HepG2 (cell line): ENCODE measurements around the gene SCIN. TPM values are rescaled to one million over a fixed set of nuclear protein-coding genes. Genes with fewer than 3 reads are reported as not detected.

Source experiments
- CBX5 ChIP-seq: sonication (generic); formaldehyde crosslinking; IDR thresholded peaks from 2 replicates; pipeline ENCODE4 v1.4.0; 2020; ENCODE audit warnings: missing genetic modification reagents, borderline replicate concordance
- FOXP1 ChIP-seq, 2 experiments: fragments of 450-650 bp in 1 of 2; IDR thresholded peaks; 2 replicates each; pipeline ENCODE4 v1.6.1; 2017 to 2018; ENCODE audit warnings: antibody characterized with exemption in 1 of 2
- ISX ChIP-seq: sonication (generic); formaldehyde crosslinking; conservative IDR thresholded peaks from 2 replicates; pipeline ENCODE4 v1.5.0; 2020; ENCODE audit warnings: missing genetic modification reagents
- KLF12 ChIP-seq: sonication (generic); formaldehyde crosslinking; IDR thresholded peaks from 2 replicates; pipeline ENCODE4 v1.4.0; 2020; ENCODE audit warnings: missing genetic modification reagents, borderline replicate concordance
- MBNL3 ChIP-seq: fragments of 250-450 bp; sonication (Bioruptor Pico); conservative IDR thresholded peaks from 2 replicates; pipeline ENCODE4 v1.8.0; 2022; ENCODE audit warnings: mild to moderate bottlenecking, inconsistent platforms
- MTF2 ChIP-seq: sonication (generic); formaldehyde crosslinking; IDR thresholded peaks from 2 replicates; pipeline ENCODE4 v1.5.0; 2020; ENCODE audit warnings: missing genetic modification reagents, borderline replicate concordance
- NR2C2 ChIP-seq: sonication (generic); formaldehyde crosslinking; IDR thresholded peaks from 2 replicates; pipeline ENCODE4 v1.4.0; 2020; ENCODE audit warnings: missing genetic modification reagents, mild to moderate bottlenecking, moderate library complexity, borderline replicate concordance
- NR2F6 ChIP-seq, 2 experiments: IDR thresholded peaks; 2 replicates each; pipeline ENCODE4 v1.6.1; 2016; ENCODE audit warnings: antibody characterized with exemption in 1 of 2, mild to moderate bottlenecking in 1 of 2
- PAF1 ChIP-seq: IDR thresholded peaks from 2 replicates; pipeline ENCODE4 v1.6.1; 2016; ENCODE audit warnings: missing genetic modification reagents, missing compliant biosample characterization
- PHB2 ChIP-seq: fragments of 450-650 bp; IDR thresholded peaks from 2 replicates; pipeline ENCODE4 v1.6.1; 2018; ENCODE audit not compliant: partially characterized antibody
- RARA ChIP-seq: IDR thresholded peaks from 2 replicates; pipeline ENCODE4 v1.6.1; 2016; ENCODE audit warnings: missing genetic modification reagents, missing compliant biosample characterization
- RERE ChIP-seq: IDR thresholded peaks from 2 replicates; pipeline ENCODE4 v1.6.1; 2016; ENCODE audit warnings: low read depth, missing genetic modification reagents, missing compliant biosample characterization
- SATB2 ChIP-seq: sonication (generic); formaldehyde crosslinking; IDR thresholded peaks from 2 replicates; pipeline ENCODE4 v1.5.0; 2020; ENCODE audit warnings: missing genetic modification reagents
- SIX4 ChIP-seq: sonication (generic); formaldehyde crosslinking; IDR thresholded peaks from 2 replicates; pipeline ENCODE4 v1.4.0; 2020; ENCODE audit warnings: missing genetic modification reagents
- SPEN ChIP-seq: sonication (generic); formaldehyde crosslinking; IDR thresholded peaks from 2 replicates; pipeline ENCODE4 v1.5.1; 2020; ENCODE audit warnings: low read depth, mild to moderate bottlenecking, missing genetic modification reagents
- WIZ ChIP-seq: sonication (generic); formaldehyde crosslinking; IDR thresholded peaks from 2 replicates; pipeline ENCODE4 v1.5.1; 2020; ENCODE audit warnings: mild to moderate bottlenecking, missing genetic modification reagents
- XBP1 ChIP-seq: sonication (generic); formaldehyde crosslinking; IDR thresholded peaks from 2 replicates; pipeline ENCODE4 v1.5.0; 2020; ENCODE audit warnings: missing genetic modification reagents
- ZNF296 ChIP-seq: sonication (generic); formaldehyde crosslinking; conservative IDR thresholded peaks from 2 replicates; pipeline ENCODE4 v1.5.0; 2020; ENCODE audit warnings: mild to moderate bottlenecking, missing genetic modification reagents
- ZNF572 ChIP-seq: sonication (generic); formaldehyde crosslinking; IDR thresholded peaks from 2 replicates; pipeline ENCODE4 v1.5.1; 2020; ENCODE audit warnings: mild to moderate bottlenecking, missing genetic modification reagents
- polyA plus RNA-seq, 8 experiments: library from polyadenylated mRNA; depleted of rRNA in 3 of 8; stranded (reverse) in 7 of 8; unstranded in 1 of 8; fragments of >200 nt; fragmentation: Illumina TruSeq in 4 of 8; extraction: Trizol in 4 of 8; gene quantifications; 2 replicates each; pipeline versions ENCODE4 v1.2.1 to v1.2.3, GENCODE V29; 2011 to 2016; ENCODE audit warnings: low read depth in 4 of 8, missing spikeins in 1 of 8, mixed read lengths in 1 of 8; ENCODE audit not compliant: insufficient read depth in 1 of 8
- total RNA-seq, 5 experiments: library from RNA; depleted of rRNA; stranded (reverse); fragments of >200 nt; fragmentation: Illumina TruSeq; extraction: Trizol; gene quantifications; 2 replicates each; pipeline ENCODE4 v1.2.3, GENCODE V29; 2016; ENCODE audit warnings: low read depth in 1 of 5
- TF ChIP-seq, protein P1 (sequence below): sonication (generic); formaldehyde crosslinking; IDR thresholded peaks from 2 replicates; pipeline ENCODE4 v1.4.0; 2020; ENCODE audit warnings: missing genetic modification reagents
- TF ChIP-seq, protein P2 (sequence below): sonication (generic); formaldehyde crosslinking; IDR thresholded peaks from 2 replicates; pipeline ENCODE4 v1.8.1; 2023; ENCODE audit warnings: mild to moderate bottlenecking, missing genetic modification reagents

The SCIN gene
- total and polyA plus RNA-seq, 2 of the 13 experiments (the other 11 are each of a cell fraction or from before 2014, with no cell fraction given): not detected

DNA sequence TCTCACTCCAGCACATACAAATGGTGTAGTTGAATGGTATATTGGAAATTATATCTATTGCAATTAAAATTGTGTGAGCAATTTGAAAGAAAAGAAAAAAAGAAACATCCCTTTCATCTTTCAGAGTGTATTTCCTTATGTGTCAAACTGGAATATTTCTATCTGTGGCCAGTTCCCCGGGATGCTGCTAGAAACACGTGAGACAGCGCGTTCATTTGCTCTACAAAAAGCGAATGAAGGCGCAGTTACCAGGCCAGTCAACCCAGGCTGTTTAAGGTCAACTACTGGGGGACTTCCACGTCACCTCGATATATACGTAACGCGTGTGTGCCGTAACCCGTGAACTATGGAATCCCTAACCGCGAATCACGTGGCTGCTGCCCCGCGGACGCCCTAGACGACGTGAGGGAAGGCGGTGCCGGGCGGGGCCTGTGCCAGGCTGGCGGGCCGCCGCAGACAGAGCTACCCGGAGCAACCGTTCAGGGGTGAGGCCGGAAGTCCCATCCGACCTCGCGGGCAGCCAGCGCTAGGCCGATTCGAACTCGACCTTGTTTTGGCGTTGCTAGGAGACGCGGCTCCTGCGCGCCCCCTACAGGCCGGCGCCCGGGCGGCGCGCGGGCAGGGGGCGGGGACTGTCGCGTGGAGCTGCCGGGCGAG, 115.8 kb downstream of the SCIN start (continued):
- TF ChIP-seq, protein P1, sequence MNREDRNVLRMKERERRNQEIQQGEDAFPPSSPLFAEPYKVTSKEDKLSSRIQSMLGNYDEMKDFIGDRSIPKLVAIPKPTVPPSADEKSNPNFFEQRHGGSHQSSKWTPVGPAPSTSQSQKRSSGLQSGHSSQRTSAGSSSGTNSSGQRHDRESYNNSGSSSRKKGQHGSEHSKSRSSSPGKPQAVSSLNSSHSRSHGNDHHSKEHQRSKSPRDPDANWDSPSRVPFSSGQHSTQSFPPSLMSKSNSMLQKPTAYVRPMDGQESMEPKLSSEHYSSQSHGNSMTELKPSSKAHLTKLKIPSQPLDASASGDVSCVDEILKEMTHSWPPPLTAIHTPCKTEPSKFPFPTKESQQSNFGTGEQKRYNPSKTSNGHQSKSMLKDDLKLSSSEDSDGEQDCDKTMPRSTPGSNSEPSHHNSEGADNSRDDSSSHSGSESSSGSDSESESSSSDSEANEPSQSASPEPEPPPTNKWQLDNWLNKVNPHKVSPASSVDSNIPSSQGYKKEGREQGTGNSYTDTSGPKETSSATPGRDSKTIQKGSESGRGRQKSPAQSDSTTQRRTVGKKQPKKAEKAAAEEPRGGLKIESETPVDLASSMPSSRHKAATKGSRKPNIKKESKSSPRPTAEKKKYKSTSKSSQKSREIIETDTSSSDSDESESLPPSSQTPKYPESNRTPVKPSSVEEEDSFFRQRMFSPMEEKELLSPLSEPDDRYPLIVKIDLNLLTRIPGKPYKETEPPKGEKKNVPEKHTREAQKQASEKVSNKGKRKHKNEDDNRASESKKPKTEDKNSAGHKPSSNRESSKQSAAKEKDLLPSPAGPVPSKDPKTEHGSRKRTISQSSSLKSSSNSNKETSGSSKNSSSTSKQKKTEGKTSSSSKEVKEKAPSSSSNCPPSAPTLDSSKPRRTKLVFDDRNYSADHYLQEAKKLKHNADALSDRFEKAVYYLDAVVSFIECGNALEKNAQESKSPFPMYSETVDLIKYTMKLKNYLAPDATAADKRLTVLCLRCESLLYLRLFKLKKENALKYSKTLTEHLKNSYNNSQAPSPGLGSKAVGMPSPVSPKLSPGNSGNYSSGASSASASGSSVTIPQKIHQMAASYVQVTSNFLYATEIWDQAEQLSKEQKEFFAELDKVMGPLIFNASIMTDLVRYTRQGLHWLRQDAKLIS (CRISPR knock-in tag): no peak
- TF ChIP-seq ISX (CRISPR knock-in tag): no peak
- TF ChIP-seq XBP1 (CRISPR knock-in tag): no peak
- peak; percentile 50; the same call in 1 of the 2 replicates for TF ChIP-seq SPEN
- TF ChIP-seq SATB2 (CRISPR knock-in tag): no peak
- TF ChIP-seq MBNL3 (CRISPR knock-in tag): no peak
- TF ChIP-seq PAF1 (CRISPR knock-in tag): no peak
- no peak for TF ChIP-seq ZNF296
- TF ChIP-seq MTF2 (CRISPR knock-in tag): no peak; the same call in 1 of the 2 replicates
- TF ChIP-seq ZNF572 (CRISPR knock-in tag): peak; percentile 77; the same call in 1 of the 2 replicates
- TF ChIP-seq KLF12 (CRISPR knock-in tag): 0 out of 2 replicates have a peak, but pooled peaks have one; percentile 61
- 0 out of 2 replicates have a peak, but pooled peaks have one; percentile 24 for TF ChIP-seq CBX5
- TF ChIP-seq NR2F6 (IDR thresholded peaks at IDR 0.05): no peak
- TF ChIP-seq NR2F6 (CRISPR knock-in tag; IDR thresholded peaks at IDR 0.05): peak; percentile 15; the same call in 1 of the 2 replicates
- 0 out of 2 replicates have a peak, but pooled peaks have one; percentile 41 for TF ChIP-seq WIZ (CRISPR knock-in tag)
- TF ChIP-seq NR2C2 (CRISPR knock-in tag): no peak
- TF ChIP-seq RARA: no peak
- TF ChIP-seq PHB2: no peak
- TF ChIP-seq, protein P2, sequence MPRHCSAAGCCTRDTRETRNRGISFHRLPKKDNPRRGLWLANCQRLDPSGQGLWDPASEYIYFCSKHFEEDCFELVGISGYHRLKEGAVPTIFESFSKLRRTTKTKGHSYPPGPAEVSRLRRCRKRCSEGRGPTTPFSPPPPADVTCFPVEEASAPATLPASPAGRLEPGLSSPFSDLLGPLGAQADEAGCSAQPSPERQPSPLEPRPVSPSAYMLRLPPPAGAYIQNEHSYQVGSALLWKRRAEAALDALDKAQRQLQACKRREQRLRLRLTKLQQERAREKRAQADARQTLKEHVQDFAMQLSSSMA (CRISPR knock-in tag): no peak
- TF ChIP-seq SIX4 (CRISPR knock-in tag): no peak
- no peak for TF ChIP-seq FOXP1 (IDR thresholded peaks at IDR 0.05)
- TF ChIP-seq FOXP1 (CRISPR knock-in tag; IDR thresholded peaks at IDR 0.05): no peak
- TF ChIP-seq RERE (CRISPR knock-in tag): no peak
